Cardiac ventricle fibroblast (primary cell): ENCODE results near the gene EDRF1. TPM values are rescaled to one million over a fixed set of nuclear protein-coding genes. Genes with fewer than 3 reads are reported as not detected.

ENCODE experiments used
- total RNA-seq: library from RNA; depleted of rRNA; stranded (reverse); fragments of >200 nt; gene quantifications from 2 replicates; pipeline ENCODE4 v1.2.3, GENCODE V29; 2015

EDRF1 gene
- 9.3 and 9.4 TPM in 2 replicates for total RNA-seq

GRCh38 chr10:125719173-125720001 lies at the start of gene EDRF1:
Gene EDRF1 (plus strand): TSS chr10:125719709. CDS start chr10:125719808, 99 bp downstream.

GRCh38 chr10:125683063-125683462 lies 36.4 kb upstream of the EDRF1 start, which contains the start of gene TEX36:
Gene TEX36 (minus strand): TSS chr10:125683163. CDS start chr10:125682989, 174 bp downstream.

GRCh38 chr10:125775491-125776106 lies 56.1 kb downstream of the EDRF1 start, which contains the start of gene MMP21:
Gene MMP21 (minus strand): TSS chr10:125775821. CDS start chr10:125775821, 0 bp downstream.

Other genes with a start within 250 kb of the EDRF1 start
- gene TEX36, start 36.5 kb upstream of the EDRF1 start, total RNA-seq = not detected in 2 replicates
- 0.15 TPM in 1 of 2 replicates, not detected in the other for gene MMP21, start 56.1 kb downstream of the EDRF1 start, total RNA-seq
- gene UROS, start 103.5 kb downstream of the EDRF1 start, total RNA-seq = 52.1 and 58.9 TPM in 2 replicates
- gene BCCIP, start 103.8 kb downstream of the EDRF1 start, total RNA-seq = 33.4 and 37.5 TPM in 2 replicates
- gene DHX32, start 161.6 kb downstream of the EDRF1 start, total RNA-seq = 19.1 and 29.8 TPM in 2 replicates
- gene FANK1, start 176.9 kb downstream of the EDRF1 start, total RNA-seq = 1.5 and 4.6 TPM in 2 replicates